Measurements from ENCODE around the gene TENM4. TPM values are rescaled to one million over a fixed set of nuclear protein-coding genes. Genes with fewer than 3 reads are reported as not detected.
A peak's percentile ranks its signal among the peaks of the same experiment; 100 is the strongest.

Gene TENM4
- total RNA-seq, 1 donor from 2014 or later, result 117 TPM

DNA sequence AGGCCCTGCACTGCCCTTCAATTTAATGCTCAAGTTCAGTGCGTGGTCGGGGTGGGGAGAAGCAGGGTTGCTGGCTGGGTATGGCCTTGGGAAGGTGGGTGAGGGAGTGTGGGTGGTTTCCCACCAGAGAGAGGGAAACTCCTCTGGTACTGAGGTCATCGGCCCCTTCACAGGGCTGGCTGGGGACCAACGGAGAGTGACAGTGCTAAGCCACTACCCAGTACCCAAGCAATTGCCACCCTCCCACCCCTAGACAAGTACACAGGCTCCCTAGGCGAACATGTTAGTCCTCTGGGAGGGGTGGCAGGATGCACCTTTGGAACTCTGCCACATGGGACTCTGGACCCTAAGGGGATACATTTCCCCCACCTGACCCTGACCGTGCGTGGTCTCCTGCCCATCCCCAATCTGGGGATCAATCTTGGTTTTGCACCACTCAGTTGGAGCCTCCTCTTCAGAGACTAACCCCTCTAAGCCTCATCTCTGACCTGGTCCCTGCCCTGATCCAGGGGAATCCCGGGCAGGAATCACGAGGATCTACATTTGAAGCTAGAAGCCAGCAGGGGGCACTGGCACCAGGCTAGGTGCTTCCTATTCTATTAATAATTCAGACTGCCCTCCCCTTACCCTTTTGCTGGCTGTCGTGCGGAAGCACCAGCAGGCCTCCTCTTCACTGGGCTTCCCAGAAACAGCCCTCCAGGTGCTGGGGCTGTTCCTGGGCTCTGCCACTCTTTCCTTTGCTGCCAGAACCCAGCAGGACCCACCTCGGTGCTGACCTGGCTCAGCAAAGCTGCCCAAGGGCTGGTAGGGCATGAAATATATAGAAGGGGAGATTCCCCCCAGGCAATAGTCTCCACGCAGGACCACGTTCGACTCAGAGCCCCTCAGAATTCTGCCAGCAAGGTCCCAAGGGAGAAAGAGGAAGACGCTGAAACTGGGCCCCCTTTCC is 377.7 kb downstream of the TENM4 start:
- Mint-ChIP-seq H3K9me3 (ENCODE audit: low read depth) (no peaks in the 10 kb centered on the region), H3K4me3 (ENCODE audit: low read depth) (no peak overlapping the region)

DNA sequence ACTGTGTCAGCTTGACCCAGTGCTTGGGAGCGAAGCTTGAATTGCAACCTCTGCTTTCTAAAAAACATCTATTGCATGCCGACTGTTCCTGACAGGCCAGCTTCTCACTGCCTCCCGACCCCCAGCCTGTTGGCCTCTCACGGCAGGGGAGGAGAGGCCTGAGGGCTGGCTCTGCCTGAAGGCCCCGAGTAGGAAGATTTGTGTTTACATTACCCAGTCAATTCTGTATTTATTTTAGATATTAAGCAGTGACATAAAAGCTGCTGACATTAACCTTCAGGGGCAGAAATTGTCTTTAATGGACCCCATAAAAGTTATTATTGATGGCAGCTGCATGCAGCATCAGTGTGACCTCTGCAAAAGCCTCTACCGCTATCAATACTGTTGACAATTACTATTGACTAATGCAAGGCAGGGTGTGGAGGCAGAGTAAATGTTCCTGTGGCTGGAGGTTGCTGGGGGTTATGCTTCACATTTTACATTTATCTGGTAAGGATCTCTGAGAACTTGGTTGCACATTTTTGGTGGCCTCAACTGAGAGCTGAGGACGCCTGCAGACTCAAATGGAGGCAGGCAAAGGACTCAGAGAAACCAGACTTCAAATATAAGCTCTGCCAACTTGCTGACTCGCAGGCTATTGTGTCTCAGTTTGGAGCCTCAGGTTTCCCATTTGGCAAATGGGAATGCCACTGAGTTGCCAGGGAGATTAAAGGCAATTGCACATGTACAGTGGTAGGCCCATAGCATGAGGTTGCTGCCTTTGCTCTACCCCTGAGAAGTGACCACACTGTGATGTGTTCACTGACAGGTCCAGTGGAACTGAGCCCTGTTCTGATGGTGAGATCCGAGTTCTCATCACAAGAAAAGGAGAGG is 380.5 kb downstream of the TENM4 start:
- DNase-seq (ENCODE audit: low spot score, unreplicated experiment), result no peak
- no peaks in the 10 kb centered on the region for H3K9me3 Mint-ChIP-seq (ENCODE audit: low read depth)
- TF ChIP-seq, protein P1, sequence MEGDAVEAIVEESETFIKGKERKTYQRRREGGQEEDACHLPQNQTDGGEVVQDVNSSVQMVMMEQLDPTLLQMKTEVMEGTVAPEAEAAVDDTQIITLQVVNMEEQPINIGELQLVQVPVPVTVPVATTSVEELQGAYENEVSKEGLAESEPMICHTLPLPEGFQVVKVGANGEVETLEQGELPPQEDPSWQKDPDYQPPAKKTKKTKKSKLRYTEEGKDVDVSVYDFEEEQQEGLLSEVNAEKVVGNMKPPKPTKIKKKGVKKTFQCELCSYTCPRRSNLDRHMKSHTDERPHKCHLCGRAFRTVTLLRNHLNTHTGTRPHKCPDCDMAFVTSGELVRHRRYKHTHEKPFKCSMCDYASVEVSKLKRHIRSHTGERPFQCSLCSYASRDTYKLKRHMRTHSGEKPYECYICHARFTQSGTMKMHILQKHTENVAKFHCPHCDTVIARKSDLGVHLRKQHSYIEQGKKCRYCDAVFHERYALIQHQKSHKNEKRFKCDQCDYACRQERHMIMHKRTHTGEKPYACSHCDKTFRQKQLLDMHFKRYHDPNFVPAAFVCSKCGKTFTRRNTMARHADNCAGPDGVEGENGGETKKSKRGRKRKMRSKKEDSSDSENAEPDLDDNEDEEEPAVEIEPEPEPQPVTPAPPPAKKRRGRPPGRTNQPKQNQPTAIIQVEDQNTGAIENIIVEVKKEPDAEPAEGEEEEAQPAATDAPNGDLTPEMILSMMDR (IDR thresholded peaks at IDR 0.05; ENCODE audit: unreplicated experiment), result no peak
- peaks cover 4% of the 10 kb centered on the region for H3K36me3 Mint-ChIP-seq (ENCODE audit: insufficient read depth)
- no peaks in the 10 kb centered on the region for H3K27me3 Mint-ChIP-seq
- peaks cover 37% of the 10 kb centered on the region for H3K4me1 Mint-ChIP-seq (ENCODE audit: low read depth)
- H3K27ac Mint-ChIP-seq, result peak overlapping the region; percentile 65
- H3K4me3 Mint-ChIP-seq (ENCODE audit: low read depth), result no peak overlapping the region

More for the DNA sequence above, 377.7 kb downstream of the TENM4 start:
- H3K27ac Mint-ChIP-seq, result no peak overlapping the region
- DNase-seq (ENCODE audit: low spot score, unreplicated experiment), result no peak
- no peaks in the 10 kb centered on the region for H3K36me3 Mint-ChIP-seq (ENCODE audit: insufficient read depth)
- H3K27me3 Mint-ChIP-seq, result no peaks in the 10 kb centered on the region
- TF ChIP-seq, protein P1 (IDR thresholded peaks at IDR 0.05; ENCODE audit: unreplicated experiment), result peak; percentile 65
- peaks cover 50% of the 10 kb centered on the region for H3K4me1 Mint-ChIP-seq (ENCODE audit: low read depth)

DNA sequence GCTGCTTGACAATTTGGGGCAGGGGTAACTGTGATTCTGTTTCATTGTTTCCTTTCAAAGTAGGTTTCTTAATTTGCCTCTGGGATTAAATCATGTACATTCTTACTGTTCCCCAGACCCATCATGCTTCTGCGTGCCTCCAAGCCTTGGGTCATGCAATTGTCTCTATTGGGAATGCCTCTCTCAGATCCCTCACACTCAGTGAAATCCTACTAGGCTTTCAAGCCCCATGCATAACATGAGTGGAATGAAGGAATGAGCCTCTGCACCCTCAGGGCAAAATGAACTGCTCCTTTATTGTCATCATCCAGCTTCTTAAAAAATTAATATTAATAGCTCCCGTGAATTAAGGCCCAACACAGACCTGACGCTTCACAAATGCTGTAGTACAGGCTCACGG is 381.7 kb downstream of the TENM4 start:
- TF ChIP-seq, protein P1 (IDR thresholded peaks at IDR 0.05; ENCODE audit: unreplicated experiment), result no peak
- peaks cover 4% of the 10 kb centered on the region for H3K36me3 Mint-ChIP-seq (ENCODE audit: insufficient read depth)
- no peak for DNase-seq (ENCODE audit: low spot score, unreplicated experiment)
- H3K27me3 Mint-ChIP-seq, result no peaks in the 10 kb centered on the region
- no peak overlapping the region for H3K27ac Mint-ChIP-seq
- peaks cover 25% of the 10 kb centered on the region for H3K4me1 Mint-ChIP-seq (ENCODE audit: low read depth)
- no peaks in the 10 kb centered on the region for H3K9me3 Mint-ChIP-seq (ENCODE audit: low read depth)
- H3K4me3 Mint-ChIP-seq (ENCODE audit: low read depth), result no peak overlapping the region

DNA sequence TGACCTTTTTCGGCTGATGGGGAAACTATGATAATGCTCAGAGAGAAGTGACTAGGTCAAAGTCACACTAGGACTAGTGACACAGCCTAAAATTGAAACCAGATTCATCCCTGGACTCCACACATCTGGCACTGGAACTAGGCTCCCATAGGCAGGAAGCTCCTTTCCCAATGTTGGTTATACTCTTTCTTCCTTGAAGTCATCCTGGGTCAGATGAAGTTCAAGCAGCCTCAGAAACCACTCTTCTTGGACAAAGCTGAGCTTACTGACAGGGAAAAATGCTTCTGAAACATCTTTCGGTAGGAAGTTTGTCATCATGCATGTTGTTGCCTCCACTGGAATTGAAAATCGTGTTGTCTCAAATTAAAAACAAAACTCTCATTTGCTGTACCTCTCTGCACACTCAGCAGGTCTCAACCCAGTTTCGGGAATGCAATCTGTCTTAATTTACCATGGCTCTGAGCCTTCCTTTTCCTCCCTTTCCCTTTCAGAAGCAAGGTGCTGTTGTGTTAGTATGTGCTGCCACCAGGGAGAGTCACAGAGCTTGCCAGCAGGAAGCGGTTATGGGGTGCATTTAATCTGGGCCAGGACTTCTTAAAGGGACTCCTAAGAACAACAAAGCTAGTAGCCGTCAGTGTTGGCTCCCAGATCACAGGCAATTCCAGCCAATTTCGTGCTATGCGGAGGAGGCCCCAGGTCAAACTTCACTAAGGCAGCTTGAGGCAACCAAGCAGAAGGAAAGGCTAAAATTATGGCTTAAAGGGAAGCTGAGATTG is 384.8 kb downstream of the TENM4 start:
- TF ChIP-seq, protein P1 (IDR thresholded peaks at IDR 0.05; ENCODE audit: unreplicated experiment), result no peak
- H3K4me3 Mint-ChIP-seq (ENCODE audit: low read depth), result no peak overlapping the region
- no peaks in the 10 kb centered on the region for H3K27me3 Mint-ChIP-seq
- no peak for DNase-seq (ENCODE audit: low spot score, unreplicated experiment)
- peaks cover 17% of the 10 kb centered on the region for H3K4me1 Mint-ChIP-seq (ENCODE audit: low read depth)
- no peaks in the 10 kb centered on the region for H3K9me3 Mint-ChIP-seq (ENCODE audit: low read depth)
- H3K27ac Mint-ChIP-seq, result no peak overlapping the region
- peaks cover 4% of the 10 kb centered on the region for H3K36me3 Mint-ChIP-seq (ENCODE audit: insufficient read depth)

Measured in progenitor cell of endocrine pancreas (in vitro differentiated cells).